Heart left ventricle (tissue), 16 donors: ENCODE data around the gene ZNF534. TPM values are rescaled to one million over a fixed set of nuclear protein-coding genes. Genes with fewer than 3 reads are reported as not detected.
"Not testable (repeated sequence)": the region's sequence is repeated elsewhere in the genome, so short reads cannot be mapped to it uniquely, and the experiment has no call there.

Experiments used
- ATAC-seq, 4 donors: fragments of 200-7000 bp; cut with Tn5 transposase; one replicate each; pipeline ENCODE4 v1.9.1; 2020 to 2022; ENCODE audit warnings: moderate library complexity in 4 of 4, mild to moderate bottlenecking in 3 of 4, moderate number of reproducible peaks in 1 of 4
- DNase-seq, 5 donors: peaks; one replicate each; pipeline ENCODE4 v3.0.0-alpha.2; 2020
- H3K27ac ChIP-seq, 12 donors: fragments of 200-600 bp; sonication (generic) in 4 of 12; one replicate each; pipeline versions ENCODE4 v1.5.0 to v1.8.0; 2016 to 2022; ENCODE audit warnings: mild to moderate bottlenecking in 2 of 12
- H3K27me3 ChIP-seq, 9 donors: fragments of 200-600 bp; sonication (generic) in 2 of 9; one replicate each; pipeline versions ENCODE4 v1.5.1 to v1.8.0; 2016 to 2022; ENCODE audit warnings: mild to moderate bottlenecking in 3 of 9
- H3K36me3 ChIP-seq, 9 donors: fragments of 200-600 bp; sonication (generic) in 2 of 9; one replicate each; pipeline versions ENCODE4 v1.5.0 to v1.8.0; 2018 to 2022; ENCODE audit warnings: mild to moderate bottlenecking in 2 of 9
- H3K4me1 ChIP-seq, 12 donors: fragments of 200-600 bp; sonication (generic) in 4 of 12; one replicate each; pipeline versions ENCODE4 v1.5.0 to v1.8.0; 2016 to 2022; ENCODE audit warnings: mild to moderate bottlenecking in 3 of 12
- H3K4me3 ChIP-seq, 12 donors: fragments of 200-600 bp; sonication (generic) in 4 of 12; one replicate each; pipeline versions ENCODE4 v1.5.0 to v1.8.0; 2017 to 2022; ENCODE audit warnings: mild to moderate bottlenecking in 9 of 12, moderate library complexity in 4 of 12
- H3K9me3 ChIP-seq, 12 donors: fragments of 200-600 bp; sonication (generic) in 4 of 12; one replicate each; pipeline versions ENCODE4 v1.5.0 to v1.8.0; 2016 to 2022; ENCODE audit warnings: mild to moderate bottlenecking in 1 of 12
- POLR2A ChIP-seq, 2 donors: fragments of 450-650 bp; IDR thresholded peaks; one replicate each; pipeline ENCODE4 v1.6.1; 2017; ENCODE audit warnings: antibody characterized with exemption in 2 of 2, mild to moderate bottlenecking in 2 of 2, moderate library complexity in 2 of 2
- WGBS, 4 donors: extraction: QIAGEN DNeasy Blood & Tissue Kit in 2 of 4; methylation state at CpG; one replicate each; pipeline versions ENCODE4 v1.1.5 to v1.1.7; 2013 to 2018; 5-methylcytosine and 5-hydroxymethylcytosine counted together
- intact Hi-C, 10 donors: fragments of 100-400 bp; cut with DNase I; formaldehyde crosslinking; loops; one replicate each; pipeline versions ENCODE4 v1.11.1 to v1.14.2; 2022
- polyA plus RNA-seq, 2 donors: library from polyadenylated mRNA; stranded (reverse); fragments of 200-250 nt; gene quantifications; one replicate each; pipeline ENCODE4 v1.2.3, GENCODE V29; 2013
- total RNA-seq, 9 donors: library from RNA; depleted of rRNA in 2 of 9; stranded (reverse); fragments of >200 nt in 2 of 9; fragmentation: NEBNext Ultra II Directional in 3 of 9; extraction: Animal tissue kit (Norgen Biotek cat#: 25700) in 3 of 9; gene quantifications; one replicate each; pipeline versions ENCODE4 v1.1.0 to v1.2.4, GENCODE V29; 2016 to 2023
- TF ChIP-seq, protein P1 (sequence below), 12 donors: fragments of 200-600 bp; sonication (generic) in 4 of 12; IDR thresholded peaks; one replicate each; pipeline versions ENCODE4 v1.5.0 to v1.8.0; 2018 to 2022; ENCODE audit warnings: antibody characterized with exemption in 12 of 12, mild to moderate bottlenecking in 5 of 12
- donor health status: ischemic (EF 13 %, LVEDD 7.1; RV severe dilation, severe dysfunction).
- donor health status: healthy with polysubstance abuse.
- donor health status: DM: no; HTN: yes; CAD: no.
- donor health status: DM: no; HTN: no; CAD: no.
- donor health status: ischemic (EF 25% LVEDD 6.9; RV normal size, moderate dysfunction).
- donor health status: ischemic (EF 25% LVEDD 5.7; RV mildly dilated, moderate dysfunction).
- donor health status: healthy.
- donor health status: DM: yes; HTN: yes; CAD: no.
- donor health status: ischemic (EF 35%, LVEDD 5.7; RV mildly dilated, moderate dysfunction).
- donor health status: nonischemic (EF 11% LVEDD 7.7; RV severe dilation, severe dysfunction).
- donor health status: DM: yes; HTN: yes; CAD: no.
- donor health status: PGD.
- donor health status: ischemic (EF 29% LVEDD 5.4; RV normal size, mild dysfunction).
- donor health status: nonischemic (EF 23%, LVEDD 6.1; RV moderate dilation, normal function).

The ZNF534 gene
- total and polyA plus RNA-seq, 11 donors = 0.11 to 0.63 (median 0.41) TPM; not detected in 1

DNA sequence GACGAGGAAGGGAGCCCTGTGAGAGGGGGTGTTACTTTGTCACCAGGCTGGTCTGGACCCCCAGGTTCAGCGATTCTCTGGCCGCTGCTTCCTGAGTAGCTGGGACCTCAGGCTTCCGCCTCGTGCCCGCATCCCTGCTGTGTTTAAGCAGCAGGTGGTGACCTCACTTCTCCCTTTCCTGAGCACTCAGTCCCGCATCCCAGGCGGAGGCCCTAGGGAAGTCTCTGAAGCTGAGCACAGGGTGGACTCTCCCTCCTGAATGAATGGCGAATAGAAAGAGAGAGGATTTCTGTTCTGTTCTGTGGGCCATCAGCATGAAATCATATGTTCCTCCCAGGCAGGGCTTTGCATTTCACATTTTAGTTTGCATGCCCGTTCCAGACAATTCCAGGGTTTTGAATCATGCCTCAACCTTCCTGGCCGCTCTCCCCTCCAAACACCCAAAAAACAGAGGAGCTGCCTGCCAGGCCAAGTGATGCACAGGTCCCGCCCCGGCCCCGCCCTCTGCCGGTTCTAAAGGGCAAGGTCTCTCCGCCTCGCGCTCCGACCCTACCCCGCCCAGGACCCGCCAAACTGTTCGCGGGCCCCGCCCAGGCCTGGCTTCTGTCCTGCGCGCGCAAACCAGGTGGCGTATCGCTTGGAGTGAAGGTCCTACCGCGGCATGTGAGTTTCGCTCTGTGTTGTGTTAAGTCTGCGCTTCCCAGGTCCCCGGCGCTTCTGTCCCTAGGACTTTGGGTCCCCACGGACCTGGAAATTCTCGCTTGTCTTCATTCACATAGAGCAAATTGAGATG lies 63.4 kb downstream of the ZNF534 start:
- Histone ChIP-seq H3K4me3 (peak overlapping the region in 3 of 12 donors; percentile 11 to 28 (median 26)), H3K36me3 (peaks cover 0 to 38% (median 0%) of the 10 kb centered on the region in 9 donors), H3K27ac (no peak overlapping the region), H3K9me3 (peaks cover 0 to 99% (median 67%) of the 10 kb centered on the region in 12 donors), H3K4me1 (no peaks in the 10 kb centered on the region), H3K27me3 (no peaks in the 10 kb centered on the region)
- DNase-seq = no peak
- TF ChIP-seq, protein P1, sequence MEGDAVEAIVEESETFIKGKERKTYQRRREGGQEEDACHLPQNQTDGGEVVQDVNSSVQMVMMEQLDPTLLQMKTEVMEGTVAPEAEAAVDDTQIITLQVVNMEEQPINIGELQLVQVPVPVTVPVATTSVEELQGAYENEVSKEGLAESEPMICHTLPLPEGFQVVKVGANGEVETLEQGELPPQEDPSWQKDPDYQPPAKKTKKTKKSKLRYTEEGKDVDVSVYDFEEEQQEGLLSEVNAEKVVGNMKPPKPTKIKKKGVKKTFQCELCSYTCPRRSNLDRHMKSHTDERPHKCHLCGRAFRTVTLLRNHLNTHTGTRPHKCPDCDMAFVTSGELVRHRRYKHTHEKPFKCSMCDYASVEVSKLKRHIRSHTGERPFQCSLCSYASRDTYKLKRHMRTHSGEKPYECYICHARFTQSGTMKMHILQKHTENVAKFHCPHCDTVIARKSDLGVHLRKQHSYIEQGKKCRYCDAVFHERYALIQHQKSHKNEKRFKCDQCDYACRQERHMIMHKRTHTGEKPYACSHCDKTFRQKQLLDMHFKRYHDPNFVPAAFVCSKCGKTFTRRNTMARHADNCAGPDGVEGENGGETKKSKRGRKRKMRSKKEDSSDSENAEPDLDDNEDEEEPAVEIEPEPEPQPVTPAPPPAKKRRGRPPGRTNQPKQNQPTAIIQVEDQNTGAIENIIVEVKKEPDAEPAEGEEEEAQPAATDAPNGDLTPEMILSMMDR (IDR thresholded peaks at IDR 0.05) = no peak
- TF ChIP-seq POLR2A (IDR thresholded peaks at IDR 0.05) = no peak
- 29 to 62% (median 47%) methylated on average over 16 to 37 of the region's 37 CpGs for WGBS, 4 donors
- intact Hi-C loops = no loop called here
- peak in 1 of 4 donors; percentile 13 for ATAC-seq

DNA sequence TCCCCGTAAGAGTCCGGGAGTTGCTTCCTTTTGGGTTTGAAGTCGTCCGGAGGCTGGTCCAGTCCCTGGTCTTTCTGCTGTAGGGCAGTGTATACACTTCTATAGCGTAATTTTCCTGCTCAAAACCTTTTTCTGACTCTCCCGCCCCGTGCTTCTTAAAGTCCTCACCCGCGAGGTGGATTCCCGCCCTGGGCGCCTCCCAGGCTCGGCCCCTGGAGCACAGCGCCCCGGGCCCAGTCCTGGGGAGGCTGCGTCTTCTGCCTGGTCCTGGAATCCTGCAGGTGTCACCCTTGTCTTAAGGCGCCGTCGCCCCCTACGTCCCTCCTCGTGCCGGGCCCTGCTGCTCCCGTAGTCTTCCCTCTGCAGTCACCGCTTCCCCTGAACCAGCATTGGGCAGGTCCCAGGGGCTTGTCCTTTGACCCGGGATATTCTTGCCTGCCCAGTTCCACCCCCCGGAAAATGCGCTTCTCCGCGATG lies 64.1 kb downstream of the ZNF534 start:
- DNase-seq (peak in 1 of 5 donors; percentile 42), ATAC-seq (peak in 2 of 4 donors; percentile 72 to 76)
- peaks cover 0 to 99% (median 65%) of the 10 kb centered on the region in 12 donors for H3K9me3 ChIP-seq
- no peaks in the 10 kb centered on the region for H3K4me1 ChIP-seq
- WGBS, 4 donors = 11 to 37% (median 23%) methylated on average over 28 of the region's 28 CpGs
- TF ChIP-seq POLR2A (IDR thresholded peaks at IDR 0.05) = no peak
- TF ChIP-seq, protein P1 (IDR thresholded peaks at IDR 0.05) = peak in 3 of 12 donors; percentile 12 to 18 (median 12)
- peak overlapping the region in 4 of 12 donors; percentile 11 to 28 (median 19) for H3K4me3 ChIP-seq
- H3K36me3 ChIP-seq = peaks cover 0 to 38% (median 0%) of the 10 kb centered on the region in 9 donors
- no peaks in the 10 kb centered on the region for H3K27me3 ChIP-seq
- intact Hi-C loops = no loop called here
- H3K27ac ChIP-seq = no peak overlapping the region

DNA sequence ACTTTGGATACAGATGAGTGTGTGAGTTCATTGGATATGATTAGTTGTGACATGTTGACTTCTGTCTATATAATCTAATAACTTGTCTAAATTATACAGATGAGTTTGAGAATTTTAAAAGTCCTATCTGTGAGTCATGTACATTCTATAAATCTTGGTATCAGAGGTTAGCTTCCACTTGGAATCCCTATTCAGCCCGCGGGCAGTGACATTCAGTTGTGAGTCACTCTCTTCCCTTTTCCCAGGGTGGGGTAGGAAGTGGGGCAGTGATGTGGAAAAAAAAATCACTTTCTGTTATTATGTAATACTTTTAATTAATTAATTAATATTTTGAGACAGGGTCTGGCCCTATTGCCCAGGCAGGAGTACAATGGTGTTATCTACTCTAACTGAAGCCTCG lies 65.6 kb downstream of the ZNF534 start:
- intact Hi-C loops = no loop called here
- H3K4me1 ChIP-seq = no peaks in the 10 kb centered on the region
- ATAC-seq (no peak), DNase-seq (no peak)
- TF ChIP-seq, protein P1 (IDR thresholded peaks at IDR 0.05) = no peak
- TF ChIP-seq POLR2A (IDR thresholded peaks at IDR 0.05) = no peak
- peaks cover 0 to 42% (median 0%) of the 10 kb centered on the region in 9 donors for H3K36me3 ChIP-seq
- no peak overlapping the region for H3K4me3 ChIP-seq
- no peak overlapping the region for H3K27ac ChIP-seq
- peaks cover 0 to 99% (median 60%) of the 10 kb centered on the region in 12 donors for H3K9me3 ChIP-seq
- WGBS, 4 donors = 89 to 97% (median 91%) methylated on average over 3 of the region's 3 CpGs
- H3K27me3 ChIP-seq = no peaks in the 10 kb centered on the region

DNA sequence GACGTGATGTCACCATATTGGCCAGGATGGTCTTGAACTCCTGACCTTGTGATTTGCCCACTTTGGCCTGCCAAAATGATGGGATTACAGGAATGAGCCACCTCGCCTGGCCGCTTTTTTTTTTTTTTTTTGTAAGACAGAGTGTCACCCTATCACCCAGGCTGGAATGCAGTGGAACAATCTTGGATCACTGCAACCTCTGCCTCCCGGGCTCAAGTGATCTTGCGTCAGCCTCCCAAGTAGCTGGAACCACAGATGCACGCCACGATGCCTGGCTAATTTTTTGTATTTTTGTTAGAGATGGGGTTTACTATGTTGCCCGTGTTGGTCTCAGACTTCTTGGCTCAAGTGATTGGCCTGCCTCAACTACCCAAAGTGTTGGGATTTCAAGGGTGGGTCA lies 69.6 kb downstream of the ZNF534 start:
- WGBS, 4 donors = 94 to 98% (median 97%) methylated on average over 8 of the region's 8 CpGs
- Histone ChIP-seq H3K36me3 (peaks cover 0 to 32% (median 0%) of the 10 kb centered on the region in 9 donors), H3K4me3 (no peak overlapping the region), H3K9me3 (peaks cover 0 to 98% (median 34%) of the 10 kb centered on the region in 12 donors), H3K4me1 (no peaks in the 10 kb centered on the region), H3K27me3 (no peaks in the 10 kb centered on the region), H3K27ac (no peak overlapping the region)
- TF ChIP-seq, protein P1 (IDR thresholded peaks at IDR 0.05) = no peak
- TF ChIP-seq POLR2A (IDR thresholded peaks at IDR 0.05) = no peak
- DNase-seq (no peak), ATAC-seq (no peak)
- intact Hi-C loops = no loop called here

DNA sequence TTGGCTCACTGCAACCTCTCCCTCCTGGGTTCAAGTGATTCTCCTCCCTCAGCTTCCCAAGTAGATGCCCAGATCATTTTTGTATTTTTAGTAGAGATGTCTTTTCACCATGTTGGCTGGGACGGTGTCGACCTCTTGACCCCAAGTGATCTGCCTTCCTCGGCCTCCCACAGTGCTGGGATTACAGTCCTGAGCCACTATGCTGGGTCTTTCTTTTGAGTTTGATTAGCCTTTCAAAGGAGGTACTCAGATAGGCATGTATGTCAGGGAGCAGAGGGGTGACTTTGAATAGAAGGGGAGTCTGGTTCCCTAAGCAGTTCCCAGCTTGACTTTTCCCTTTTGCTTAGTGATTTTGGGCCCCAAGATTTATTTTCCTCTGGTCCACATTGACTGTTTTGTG lies 71.5 kb downstream of the ZNF534 start:
- H3K4me1 ChIP-seq, H3K27ac ChIP-seq, intact Hi-C loops, ATAC-seq, H3K4me3 ChIP-seq, DNase-seq, H3K27me3 ChIP-seq: not testable (repeated sequence)
- Histone ChIP-seq H3K9me3 (peaks cover 0 to 98% (median 29%) of the 10 kb centered on the region in 12 donors), H3K36me3 (peaks cover 0 to 51% (median 3%) of the 10 kb centered on the region in 9 donors)
- 40 to 63% (median 48%) methylated on average over 3 of the region's 3 CpGs for WGBS, 4 donors

DNA sequence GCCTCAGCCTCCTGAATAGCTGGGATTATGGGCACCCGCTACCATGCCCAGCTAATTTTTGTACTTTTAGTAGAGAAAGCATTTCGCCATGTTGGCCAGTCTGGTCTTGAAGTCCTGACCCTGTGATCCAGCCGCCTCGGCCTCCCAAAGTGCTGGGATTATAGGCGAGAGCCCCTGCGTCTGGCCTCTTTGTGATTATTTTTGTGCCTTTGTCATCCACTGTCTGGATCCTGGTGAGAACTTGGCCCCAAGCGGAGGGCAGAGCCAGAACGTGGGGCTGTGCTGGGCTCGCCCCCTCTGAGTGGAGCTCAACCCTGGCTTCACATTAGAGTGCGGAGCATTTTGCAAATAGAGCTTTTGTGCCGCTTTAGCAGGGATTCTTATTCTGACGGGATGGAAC lies 72.0 kb downstream of the ZNF534 start:
- H3K36me3 ChIP-seq = peaks cover 0 to 55% (median 6%) of the 10 kb centered on the region in 9 donors
- H3K4me3 ChIP-seq, intact Hi-C loops, H3K4me1 ChIP-seq, ATAC-seq, H3K27me3 ChIP-seq, DNase-seq, H3K27ac ChIP-seq: not testable (repeated sequence)
- 80 to 93% (median 86%) methylated on average over 12 of the region's 12 CpGs for WGBS, 4 donors
- peaks cover 0 to 99% (median 30%) of the 10 kb centered on the region in 12 donors for H3K9me3 ChIP-seq
